Kidney epithelial cell (primary cell): ENCODE results near the gene TMX1. TPM values are rescaled to one million over a fixed set of nuclear protein-coding genes. Genes with fewer than 3 reads are reported as not detected.

ENCODE experiments used
- DNase-seq: peaks from one replicate; pipeline ENCODE4 v3.0.0-alpha.2; 2010; ENCODE audit warnings: low read depth
- H3K27me3 ChIP-seq: 2 replicates; pipeline ENCODE4 v1.6.0; 2011; ENCODE audit warnings: low read length; ENCODE audit not compliant: control insufficient read depth, insufficient read depth
- H3K36me3 ChIP-seq: 2 replicates; pipeline ENCODE4 v1.5.1; 2011; ENCODE audit warnings: low read length; ENCODE audit not compliant: control insufficient read depth, insufficient read depth
- H3K4me3 ChIP-seq: 2 replicates; pipeline ENCODE4 v1.5.1; 2011; ENCODE audit warnings: low read depth, mild to moderate bottlenecking, control low read depth, low read length
- total RNA-seq: library from RNA; depleted of rRNA; stranded (reverse); fragments of >200 nt; gene quantifications from 2 replicates; pipeline ENCODE4 v1.2.3, GENCODE V29; 2015
- TF ChIP-seq, protein P1 (sequence below): IDR thresholded peaks from 2 replicates; pipeline ENCODE4 v1.5.1; 2011; ENCODE audit warnings: mild to moderate bottlenecking, moderate library complexity, low read length, control low read depth, inconsistent platforms; ENCODE audit not compliant: insufficient read depth, poor library complexity, severe bottlenecking

Gene TMX1
- total RNA-seq, 1 donor from 2014 or later: 34.3 TPM

DNA sequence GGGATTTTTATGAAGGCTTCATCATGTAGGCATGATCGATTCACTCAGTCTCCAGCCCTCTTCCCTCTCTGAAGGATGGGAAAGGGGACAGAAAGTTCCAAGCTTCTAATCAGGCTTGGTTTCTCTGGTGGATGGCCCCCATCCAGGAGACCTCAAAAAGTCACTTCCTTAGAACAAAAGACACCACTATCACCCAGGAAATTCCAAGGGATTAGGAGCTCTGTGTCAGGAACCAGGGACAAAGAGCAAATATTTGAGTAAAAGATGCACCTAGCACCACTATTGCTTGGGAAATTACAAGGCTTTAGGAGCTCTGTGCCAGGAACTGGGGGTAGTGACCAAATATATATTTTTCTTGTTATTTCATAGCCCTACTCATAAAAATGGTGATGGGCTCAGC is 33.6 kb upstream of the TMX1 start:
- Histone ChIP-seq H3K27me3 (no peaks in the 10 kb centered on the region), H3K4me3 (no peak overlapping the region), H3K36me3 (no peaks in the 10 kb centered on the region)
- TF ChIP-seq, protein P1, sequence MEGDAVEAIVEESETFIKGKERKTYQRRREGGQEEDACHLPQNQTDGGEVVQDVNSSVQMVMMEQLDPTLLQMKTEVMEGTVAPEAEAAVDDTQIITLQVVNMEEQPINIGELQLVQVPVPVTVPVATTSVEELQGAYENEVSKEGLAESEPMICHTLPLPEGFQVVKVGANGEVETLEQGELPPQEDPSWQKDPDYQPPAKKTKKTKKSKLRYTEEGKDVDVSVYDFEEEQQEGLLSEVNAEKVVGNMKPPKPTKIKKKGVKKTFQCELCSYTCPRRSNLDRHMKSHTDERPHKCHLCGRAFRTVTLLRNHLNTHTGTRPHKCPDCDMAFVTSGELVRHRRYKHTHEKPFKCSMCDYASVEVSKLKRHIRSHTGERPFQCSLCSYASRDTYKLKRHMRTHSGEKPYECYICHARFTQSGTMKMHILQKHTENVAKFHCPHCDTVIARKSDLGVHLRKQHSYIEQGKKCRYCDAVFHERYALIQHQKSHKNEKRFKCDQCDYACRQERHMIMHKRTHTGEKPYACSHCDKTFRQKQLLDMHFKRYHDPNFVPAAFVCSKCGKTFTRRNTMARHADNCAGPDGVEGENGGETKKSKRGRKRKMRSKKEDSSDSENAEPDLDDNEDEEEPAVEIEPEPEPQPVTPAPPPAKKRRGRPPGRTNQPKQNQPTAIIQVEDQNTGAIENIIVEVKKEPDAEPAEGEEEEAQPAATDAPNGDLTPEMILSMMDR: no peak
- no peak for DNase-seq

DNA sequence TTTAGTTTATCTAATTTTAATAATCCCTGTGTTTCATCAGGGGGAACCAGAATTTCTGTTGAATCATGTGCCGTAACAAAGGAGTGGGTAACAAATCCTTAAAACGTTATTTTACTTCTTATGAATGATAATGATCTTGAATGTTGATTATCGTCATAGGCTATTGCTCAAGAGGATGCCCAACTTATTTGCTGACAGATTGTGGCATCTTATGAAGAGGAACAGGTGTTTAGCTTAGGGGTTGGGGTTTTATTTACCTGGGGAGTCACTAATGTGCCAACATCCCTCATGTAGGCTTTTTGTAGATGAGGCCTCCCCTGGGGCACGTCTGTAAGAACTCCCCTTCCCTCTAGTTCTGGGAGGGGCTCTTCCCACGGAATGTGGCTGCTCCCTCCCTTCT is 32.4 kb upstream of the TMX1 start:
- Histone ChIP-seq H3K36me3 (no peaks in the 10 kb centered on the region), H3K4me3 (no peak overlapping the region), H3K27me3 (no peaks in the 10 kb centered on the region)
- TF ChIP-seq, protein P1: no peak
- DNase-seq: no peak

DNA sequence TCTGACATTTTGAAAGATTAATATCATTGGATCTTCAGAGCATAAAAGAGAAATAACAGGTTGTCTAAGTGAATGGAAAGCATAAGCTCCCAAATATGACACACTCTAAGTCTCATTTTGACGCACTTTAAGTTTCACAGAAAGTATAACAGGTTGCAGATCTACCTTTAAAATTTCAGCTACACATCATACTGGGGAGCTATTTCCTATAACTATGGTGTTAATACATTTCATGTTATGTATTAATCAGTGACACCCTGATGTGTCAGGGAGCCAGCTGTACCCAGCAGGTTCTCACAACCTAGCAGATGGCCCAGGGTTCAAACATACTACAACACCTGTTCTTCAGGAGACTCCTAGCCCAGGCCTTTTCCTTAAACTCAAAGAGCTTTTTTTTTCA is 31.1 kb upstream of the TMX1 start:
- Histone ChIP-seq H3K36me3 (no peaks in the 10 kb centered on the region), H3K4me3 (no peak overlapping the region), H3K27me3 (no peaks in the 10 kb centered on the region)
- DNase-seq: no peak
- TF ChIP-seq, protein P1: no peak

DNA sequence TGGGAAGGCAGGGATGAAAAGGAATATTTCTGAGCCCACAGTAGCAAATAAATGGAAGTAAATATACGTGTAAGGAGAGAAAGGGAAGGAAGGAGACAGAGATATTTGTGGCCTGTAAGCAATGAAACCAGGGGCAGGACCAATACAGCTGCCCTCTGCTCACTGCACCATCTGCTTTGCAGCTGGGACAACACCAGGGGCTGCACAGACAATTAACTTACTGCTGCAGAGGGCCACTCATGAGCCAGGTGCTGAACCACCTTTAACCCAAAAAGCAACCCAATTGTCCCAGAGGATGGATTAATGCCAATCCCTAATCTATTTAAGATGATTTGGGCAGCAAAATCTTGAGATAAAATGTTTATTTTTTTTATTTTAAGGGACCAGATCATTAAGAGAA is 30.6 kb upstream of the TMX1 start:
- no peaks in the 10 kb centered on the region for H3K36me3 ChIP-seq
- no peak for DNase-seq
- TF ChIP-seq, protein P1: no peak
- H3K4me3 ChIP-seq: no peak overlapping the region
- no peaks in the 10 kb centered on the region for H3K27me3 ChIP-seq

DNA sequence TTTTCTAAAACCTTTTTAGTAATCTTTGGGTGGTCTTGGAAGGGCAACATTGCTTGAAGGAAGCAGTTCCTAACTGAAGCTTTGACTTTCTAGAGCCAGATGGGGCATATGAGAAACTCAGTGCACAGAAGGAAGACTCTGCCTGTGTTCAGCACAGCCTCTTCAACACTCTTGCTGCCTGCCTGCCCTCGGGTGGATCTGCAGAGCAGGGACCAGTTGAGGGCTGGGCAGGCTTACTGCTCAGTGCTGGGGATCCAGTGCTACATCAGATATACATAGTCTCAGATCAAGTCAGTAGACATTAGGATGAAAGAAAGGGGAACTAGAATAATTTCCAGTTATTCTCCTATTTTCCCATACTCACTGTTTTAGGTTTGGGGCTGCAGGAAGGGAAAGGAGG is 29.5 kb upstream of the TMX1 start:
- TF ChIP-seq, protein P1: no peak
- no peak for DNase-seq
- no peak overlapping the region for H3K4me3 ChIP-seq
- H3K36me3 ChIP-seq: no peaks in the 10 kb centered on the region
- H3K27me3 ChIP-seq: no peaks in the 10 kb centered on the region

DNA sequence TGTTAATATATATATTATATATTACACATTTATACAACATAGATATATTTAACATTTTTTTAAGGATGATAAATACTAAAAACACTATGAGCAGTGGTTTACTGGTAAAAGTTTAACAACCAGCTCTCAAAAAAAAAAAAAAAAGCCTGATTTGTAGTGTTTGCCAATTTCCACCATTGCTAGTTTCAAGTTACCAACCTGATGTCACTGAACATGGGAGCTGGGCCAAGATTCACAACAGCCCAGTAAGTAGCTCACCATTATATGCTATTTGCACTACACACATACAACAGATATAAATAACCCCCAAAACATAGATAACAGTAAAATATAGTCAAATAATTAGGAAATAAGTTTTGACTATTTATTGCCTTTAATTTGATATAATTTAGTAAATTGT is 28.9 kb upstream of the TMX1 start:
- DNase-seq: peak; percentile 14

More for the DNA sequence above, 28.9 kb upstream of the TMX1 start:
- Histone ChIP-seq H3K36me3 (no peaks in the 10 kb centered on the region), H3K4me3 (no peak overlapping the region), H3K27me3 (no peaks in the 10 kb centered on the region)
- TF ChIP-seq, protein P1: no peak
